DOHH2 (cell line): ENCODE measurements around the gene STX8.

Experiments
- H3F3A ChIP-seq: fragments of 200-600 bp; sonication (generic), shearing (Covaris generic); 2 replicates; pipeline ENCODE4 v1.6.0; 2016; ENCODE audit warnings: antibody characterized with exemption, mild to moderate bottlenecking; ENCODE audit not compliant: control insufficient read depth, insufficient read depth
- H3K27ac ChIP-seq: fragments of 200-600 bp; sonication (generic); 2 replicates; pipeline ENCODE4 v1.5.1; 2014; ENCODE audit warnings: low read depth, mild to moderate bottlenecking, low read length, moderate library complexity
- H3K27me3 ChIP-seq: fragments of 200-600 bp; sonication (generic); 2 replicates; pipeline ENCODE4 v1.6.1; 2014; ENCODE audit warnings: mild to moderate bottlenecking, low read length, mixed read lengths; ENCODE audit not compliant: control insufficient read depth
- H3K36me3 ChIP-seq: fragments of 200-600 bp; sonication (generic); 2 replicates; pipeline ENCODE4 v1.6.1; 2014; ENCODE audit warnings: mild to moderate bottlenecking, low read length, moderate library complexity, mixed read lengths; ENCODE audit not compliant: control insufficient read depth
- H3K4me1 ChIP-seq: fragments of 200-600 bp; sonication (generic); 2 replicates; pipeline ENCODE4 v1.6.1; 2014; ENCODE audit warnings: mild to moderate bottlenecking, low read length, mixed read lengths; ENCODE audit not compliant: control insufficient read depth
- H3K4me2 ChIP-seq: fragments of 200-600 bp; sonication (generic); 2 replicates; pipeline ENCODE4 v1.6.0; 2014; ENCODE audit warnings: mild to moderate bottlenecking, low read length, moderate library complexity
- H3K4me3 ChIP-seq: fragments of 200-600 bp; sonication (generic); 2 replicates; pipeline ENCODE4 v1.5.1; 2014; ENCODE audit warnings: mild to moderate bottlenecking, low read length, mixed read lengths
- H3K79me2 ChIP-seq: fragments of 200-600 bp; sonication (generic); 2 replicates; pipeline ENCODE4 v1.6.1; 2014; ENCODE audit warnings: mild to moderate bottlenecking, low read length, mixed read lengths; ENCODE audit not compliant: control insufficient read depth
- H3K9me2 ChIP-seq: fragments of 200-600 bp; sonication (generic); replicated peaks from 2 replicates; pipeline ENCODE4 v1.6.1; 2014; ENCODE audit warnings: mild to moderate bottlenecking, low read length, mixed read lengths; ENCODE audit not compliant: control insufficient read depth
- H3K9me3 ChIP-seq: fragments of 200-600 bp; sonication (generic); 2 replicates; pipeline ENCODE4 v1.6.1; 2014; ENCODE audit warnings: antibody characterized with exemption, low read length, mixed read lengths; ENCODE audit not compliant: control insufficient read depth, insufficient read depth
- H4K20me1 ChIP-seq: fragments of 200-600 bp; sonication (generic); 2 replicates; pipeline ENCODE4 v1.6.0; 2014; ENCODE audit warnings: low read depth, mild to moderate bottlenecking, antibody characterized with exemption, low read length, moderate library complexity; ENCODE audit not compliant: control insufficient read depth, insufficient read depth
- EZH2phosphoT487 ChIP-seq: fragments of 200-600 bp; sonication (generic); IDR thresholded peaks from 2 replicates; pipeline ENCODE4 v1.6.1; 2017; ENCODE audit warnings: borderline replicate concordance, mild to moderate bottlenecking, antibody characterized with exemption, low read length, moderate library complexity, mixed read lengths
- TF ChIP-seq, protein P1 (sequence below): fragments of 200-600 bp; sonication (generic); IDR thresholded peaks from one replicate; pipeline ENCODE4 v1.5.1; 2014; ENCODE audit warnings: antibody characterized with exemption, mild to moderate bottlenecking, low read depth, low read length; ENCODE audit not compliant: poor library complexity, severe bottlenecking

The STX8 gene

DNA sequence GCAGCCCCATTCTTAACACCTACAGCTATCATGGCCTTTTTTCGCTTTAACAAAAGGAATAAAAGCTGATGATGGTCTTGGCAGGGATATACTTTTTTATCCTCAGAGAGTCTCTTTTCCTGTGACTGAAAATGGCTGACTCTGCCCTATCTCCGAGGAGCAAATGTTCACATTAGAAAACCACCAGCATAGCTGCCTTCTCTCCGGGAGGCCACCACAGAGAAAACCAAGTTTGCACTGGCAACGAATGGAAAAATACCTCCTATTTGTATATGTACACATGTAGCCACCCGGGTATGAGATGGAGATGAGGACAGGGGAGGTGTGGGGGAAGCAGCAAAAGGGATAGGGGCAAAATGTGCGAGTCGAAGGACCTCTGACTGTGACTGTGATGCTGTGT is 88.2 kb downstream of the STX8 start:
- Histone ChIP-seq H3K4me2 (no peak overlapping the region), H3K4me3 (no peak overlapping the region), H3K4me1 (no peaks in the 10 kb centered on the region), H3K27me3 (no peaks in the 10 kb centered on the region), H3K79me2 (no peaks in the 10 kb centered on the region), H3K9me3 (no peaks in the 10 kb centered on the region), H4K20me1 (no peaks in the 10 kb centered on the region), H3F3A (no peaks in the 10 kb centered on the region), H3K36me3 (no peaks in the 10 kb centered on the region), H3K27ac (no peak overlapping the region), H3K9me2 (no peaks in the 10 kb centered on the region)
- TF ChIP-seq EZH2phosphoT487, result no peak
- TF ChIP-seq, protein P1, sequence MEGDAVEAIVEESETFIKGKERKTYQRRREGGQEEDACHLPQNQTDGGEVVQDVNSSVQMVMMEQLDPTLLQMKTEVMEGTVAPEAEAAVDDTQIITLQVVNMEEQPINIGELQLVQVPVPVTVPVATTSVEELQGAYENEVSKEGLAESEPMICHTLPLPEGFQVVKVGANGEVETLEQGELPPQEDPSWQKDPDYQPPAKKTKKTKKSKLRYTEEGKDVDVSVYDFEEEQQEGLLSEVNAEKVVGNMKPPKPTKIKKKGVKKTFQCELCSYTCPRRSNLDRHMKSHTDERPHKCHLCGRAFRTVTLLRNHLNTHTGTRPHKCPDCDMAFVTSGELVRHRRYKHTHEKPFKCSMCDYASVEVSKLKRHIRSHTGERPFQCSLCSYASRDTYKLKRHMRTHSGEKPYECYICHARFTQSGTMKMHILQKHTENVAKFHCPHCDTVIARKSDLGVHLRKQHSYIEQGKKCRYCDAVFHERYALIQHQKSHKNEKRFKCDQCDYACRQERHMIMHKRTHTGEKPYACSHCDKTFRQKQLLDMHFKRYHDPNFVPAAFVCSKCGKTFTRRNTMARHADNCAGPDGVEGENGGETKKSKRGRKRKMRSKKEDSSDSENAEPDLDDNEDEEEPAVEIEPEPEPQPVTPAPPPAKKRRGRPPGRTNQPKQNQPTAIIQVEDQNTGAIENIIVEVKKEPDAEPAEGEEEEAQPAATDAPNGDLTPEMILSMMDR, result no peak

DNA sequence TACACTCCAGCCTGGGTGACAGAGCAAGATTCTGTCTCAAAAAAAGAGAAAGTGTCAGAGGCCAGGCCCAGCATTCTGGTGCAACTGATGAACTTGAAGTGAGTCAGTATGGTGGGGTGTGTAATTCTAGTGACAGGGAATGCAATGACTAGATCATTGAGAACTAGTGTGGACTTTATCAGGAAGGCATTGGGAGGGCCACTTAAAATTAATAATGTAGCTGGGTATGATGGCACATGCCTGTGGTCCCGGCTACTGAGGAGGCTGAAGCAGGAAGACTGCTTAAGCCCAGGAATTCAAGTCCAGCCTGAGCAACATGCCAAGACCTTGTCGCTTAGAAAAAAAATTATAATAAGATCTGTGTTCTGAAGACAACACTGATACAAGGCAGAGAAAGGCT is 90.8 kb downstream of the STX8 start:
- Histone ChIP-seq H3K27me3 (no peaks in the 10 kb centered on the region), H3K4me2 (no peak overlapping the region), H3K27ac (no peak overlapping the region), H3K4me1 (no peaks in the 10 kb centered on the region), H3K36me3 (no peaks in the 10 kb centered on the region), H3K9me2 (no peaks in the 10 kb centered on the region), H4K20me1 (no peaks in the 10 kb centered on the region), H3F3A (no peaks in the 10 kb centered on the region), H3K9me3 (no peaks in the 10 kb centered on the region), H3K79me2 (no peaks in the 10 kb centered on the region), H3K4me3 (no peak overlapping the region)
- no peak for TF ChIP-seq EZH2phosphoT487
- TF ChIP-seq, protein P1, result no peak

DNA sequence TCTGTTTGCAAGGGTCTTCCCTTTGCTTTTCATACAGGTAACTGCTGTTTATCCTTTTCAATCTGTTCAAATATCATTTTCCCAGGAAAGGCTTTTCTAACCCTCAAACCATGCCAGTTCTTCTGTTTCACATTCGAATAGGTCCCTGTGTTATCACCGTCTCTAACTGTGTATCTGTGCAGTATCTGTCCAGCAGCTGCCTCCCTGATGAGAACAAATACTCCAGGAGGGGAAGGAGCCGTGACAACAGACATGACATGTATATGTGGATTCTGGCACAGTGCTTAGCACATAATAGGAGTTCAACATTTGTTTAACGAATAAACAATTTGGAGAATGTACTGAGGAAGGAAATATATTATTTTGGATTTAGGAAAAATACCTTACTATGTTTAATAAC is 95.7 kb downstream of the STX8 start:
- no peaks in the 10 kb centered on the region for H3K36me3 ChIP-seq
- H3F3A ChIP-seq, result no peaks in the 10 kb centered on the region
- no peaks in the 10 kb centered on the region for H3K27me3 ChIP-seq
- H3K4me3 ChIP-seq, result no peak overlapping the region
- TF ChIP-seq EZH2phosphoT487, result no peak
- no peaks in the 10 kb centered on the region for H3K4me1 ChIP-seq
- H3K4me2 ChIP-seq, result no peak overlapping the region
- H3K9me2 ChIP-seq, result no peaks in the 10 kb centered on the region
- no peaks in the 10 kb centered on the region for H3K79me2 ChIP-seq
- H3K27ac ChIP-seq, result no peak overlapping the region
- H4K20me1 ChIP-seq, result no peaks in the 10 kb centered on the region
- H3K9me3 ChIP-seq, result no peaks in the 10 kb centered on the region

DNA sequence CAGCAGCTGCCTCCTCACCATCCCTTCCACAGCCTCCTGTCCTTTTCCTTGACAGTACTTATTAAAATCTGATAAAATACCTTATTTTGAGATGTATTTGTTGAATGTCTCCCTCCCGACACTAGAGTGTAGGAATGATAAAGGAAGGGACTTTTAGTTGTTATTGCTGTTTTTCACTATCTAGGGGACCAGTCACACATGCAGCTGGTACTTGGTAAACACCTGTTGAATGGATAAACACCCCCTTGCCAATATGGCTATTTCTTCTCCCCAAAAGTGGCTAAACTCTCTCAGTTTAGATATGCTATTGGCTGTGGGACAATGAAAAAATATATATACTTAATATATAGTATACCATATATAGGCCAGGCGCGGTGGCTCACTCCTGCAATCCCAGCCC is 96.7 kb downstream of the STX8 start:
- TF ChIP-seq EZH2phosphoT487, result no peak
- TF ChIP-seq, protein P1, result no peak
- Histone ChIP-seq H3K9me3 (no peaks in the 10 kb centered on the region), H3K4me1 (no peaks in the 10 kb centered on the region), H3F3A (no peaks in the 10 kb centered on the region), H3K27me3 (no peaks in the 10 kb centered on the region), H3K4me2 (no peak overlapping the region), H3K4me3 (no peak overlapping the region), H3K79me2 (no peaks in the 10 kb centered on the region), H3K9me2 (no peaks in the 10 kb centered on the region), H4K20me1 (no peaks in the 10 kb centered on the region), H3K36me3 (no peaks in the 10 kb centered on the region), H3K27ac (no peak overlapping the region)
